SU-DHL-6 (cell line): Measurements from ENCODE around the gene ZNF804A.

Source experiments
- CTCF ChIP-seq: fragments of 200-600 bp; sonication (generic); IDR thresholded peaks from one replicate; pipeline ENCODE4 v1.5.1; 2017; ENCODE audit warnings: antibody characterized with exemption, mild to moderate bottlenecking, low read length, moderate library complexity; ENCODE audit not compliant: insufficient read depth, poor library complexity, severe bottlenecking
- EZH2phosphoT487 ChIP-seq: fragments of 200-600 bp; sonication (generic), shearing (Covaris generic); conservative IDR thresholded peaks from 2 replicates; pipeline ENCODE4 v1.6.1; 2018; ENCODE audit warnings: mild to moderate bottlenecking, antibody characterized with exemption, low read length, moderate library complexity, mixed read lengths

GRCh38 chr2:184921676-184922075 lies 323.3 kb downstream of the ZNF804A start:
- TF ChIP-seq CTCF (no peak), EZH2phosphoT487 (no peak)
